Duodenal mucosa (tissue), 2 donors: ENCODE measurements around the gene ARHGAP12.
A peak's percentile ranks its signal among the peaks of the same experiment; 100 is the strongest.
"Not testable (repeated sequence)": the region's sequence is repeated elsewhere in the genome, so short reads cannot be mapped to it uniquely, and the experiment has no call there.

Source experiments
- H3K27ac ChIP-seq: one replicate; pipeline ENCODE4 v1.7.0; 2013; ENCODE audit warnings: low read depth, low read length
- H3K27me3 ChIP-seq, 2 donors: one replicate each; pipeline ENCODE4 v1.7.0; 2013; ENCODE audit warnings: low read length in 2 of 2, control low read depth in 1 of 2; ENCODE audit not compliant: insufficient read depth in 2 of 2, control insufficient read depth in 1 of 2
- H3K36me3 ChIP-seq, 2 donors: one replicate each; pipeline ENCODE4 v1.7.0; 2013; ENCODE audit warnings: low read length in 2 of 2, control low read depth in 1 of 2; ENCODE audit not compliant: insufficient read depth in 2 of 2, control insufficient read depth in 1 of 2
- H3K4me1 ChIP-seq, 2 donors: one replicate each; pipeline ENCODE4 v1.7.0; 2013; ENCODE audit warnings: low read length in 2 of 2, control low read depth in 1 of 2; ENCODE audit not compliant: insufficient read depth in 2 of 2, control insufficient read depth in 1 of 2
- H3K4me3 ChIP-seq, 2 donors: one replicate each; pipeline ENCODE4 v1.7.0; 2013; ENCODE audit warnings: low read length in 2 of 2, low read depth in 1 of 2
- H3K9ac ChIP-seq, 2 donors: one replicate each; pipeline ENCODE4 v1.7.0; 2013; ENCODE audit warnings: low read length in 2 of 2, low read depth in 1 of 2
- H3K9me3 ChIP-seq, 2 donors: one replicate each; pipeline ENCODE4 v1.7.0; 2013; ENCODE audit warnings: low read length in 2 of 2, control low read depth in 1 of 2; ENCODE audit not compliant: control insufficient read depth in 1 of 2

ARHGAP12 gene

GRCh38 chr10:31928549-31929260 lies at the start of gene ARHGAP12:
Gene ARHGAP12 (minus strand): TSS chr10:31928831. CDS start chr10:31908855, 19,976 bp downstream.
- Histone ChIP-seq H3K4me1 (peaks cover 12 to 27% of the 10 kb centered on the region in 2 donors), H3K4me3 (peak within 1 kb of the TSS; percentile 84 to 89), H3K9me3 (no peaks in the 10 kb centered on the region), H3K27me3 (no peaks in the 10 kb centered on the region), H3K36me3 (no peaks in the 10 kb centered on the region), H3K9ac (peak within 1 kb of the TSS; percentile 91 to 94), H3K27ac (peak within 1 kb of the TSS; percentile 96)

GRCh38 chr10:31978156-31978483 lies 49.5 kb upstream of the ARHGAP12 start:
- Histone ChIP-seq H3K36me3 (no peaks in the 10 kb centered on the region), H3K9me3 (no peaks in the 10 kb centered on the region), H3K4me3 (no peak overlapping the region), H3K27ac (no peak overlapping the region), H3K4me1 (no peaks in the 10 kb centered on the region), H3K9ac (no peak overlapping the region), H3K27me3 (no peaks in the 10 kb centered on the region)

DNA sequence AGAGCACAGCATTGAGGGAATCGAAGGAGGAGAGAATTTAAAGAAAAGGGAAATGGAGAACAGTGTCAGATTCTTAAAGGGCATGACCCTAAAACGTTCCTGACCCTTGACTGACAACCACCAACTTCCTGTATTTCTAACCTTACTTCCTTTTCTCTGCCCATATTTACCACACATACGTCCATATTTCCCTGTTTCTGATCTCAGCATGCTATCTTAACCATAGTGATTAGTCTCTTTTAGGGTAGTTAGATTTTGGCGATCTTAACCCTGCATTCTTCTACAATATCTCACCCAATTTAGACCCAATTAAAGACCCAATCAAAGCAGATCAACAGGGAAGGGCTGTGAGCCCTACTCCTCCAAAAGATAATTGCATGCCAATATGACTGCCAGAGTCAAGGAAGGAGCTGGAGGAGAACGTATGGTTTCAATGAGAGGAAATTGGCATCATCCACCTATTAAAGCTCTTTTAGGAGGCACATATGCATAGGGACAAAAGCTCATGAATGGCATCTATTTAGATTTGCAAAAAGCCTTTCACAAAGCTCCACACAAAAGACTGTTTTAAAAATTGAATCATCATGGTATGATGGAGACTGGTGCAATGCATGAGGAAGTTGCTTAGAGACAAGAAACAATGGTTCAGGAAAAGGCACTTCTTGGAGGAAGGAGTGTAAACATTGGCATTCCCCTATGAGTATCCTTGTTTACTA lies 49.0 kb upstream of the ARHGAP12 start:
- H3K36me3 ChIP-seq, result no peaks in the 10 kb centered on the region
- no peaks in the 10 kb centered on the region for H3K9me3 ChIP-seq
- no peak overlapping the region for H3K4me3 ChIP-seq
- H3K4me1 ChIP-seq, result no peaks in the 10 kb centered on the region
- H3K9ac ChIP-seq, result no peak overlapping the region
- H3K27ac ChIP-seq, result no peak overlapping the region
- H3K27me3 ChIP-seq, result no peaks in the 10 kb centered on the region

DNA sequence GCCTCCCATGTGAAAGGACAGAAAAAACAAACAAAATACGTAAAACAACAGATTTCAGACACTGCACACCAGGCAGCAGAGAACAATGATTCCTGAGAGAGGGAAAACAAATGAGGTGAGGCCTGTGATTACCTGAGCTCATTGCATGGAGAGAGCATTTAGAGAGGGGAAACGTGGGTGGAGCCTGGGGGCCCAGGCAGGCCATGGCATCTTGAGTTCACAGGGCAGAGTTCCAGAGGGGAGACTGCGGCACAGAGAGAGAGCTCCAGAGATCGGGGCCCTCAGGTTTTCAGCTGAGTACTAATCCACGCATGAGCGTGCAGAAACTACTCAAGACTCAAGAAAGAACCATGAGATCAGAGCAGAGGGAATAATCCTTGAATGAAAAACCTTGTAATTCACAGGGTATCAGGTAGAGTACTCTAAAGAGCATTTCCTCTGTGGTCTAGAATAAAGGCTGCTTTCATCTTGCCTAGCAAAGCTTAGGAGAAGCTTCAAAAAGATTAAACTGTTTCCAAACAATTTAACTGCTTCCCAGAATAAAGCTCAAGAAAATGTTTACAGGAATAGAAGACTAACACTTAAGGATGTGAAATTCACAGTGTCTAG lies 46.6 kb upstream of the ARHGAP12 start:
- Histone ChIP-seq H3K4me1 (no peaks in the 10 kb centered on the region), H3K27me3 (no peaks in the 10 kb centered on the region), H3K36me3 (no peaks in the 10 kb centered on the region), H3K9me3 (no peaks in the 10 kb centered on the region), H3K4me3 (no peak overlapping the region), H3K9ac (no peak overlapping the region), H3K27ac (no peak overlapping the region)

DNA sequence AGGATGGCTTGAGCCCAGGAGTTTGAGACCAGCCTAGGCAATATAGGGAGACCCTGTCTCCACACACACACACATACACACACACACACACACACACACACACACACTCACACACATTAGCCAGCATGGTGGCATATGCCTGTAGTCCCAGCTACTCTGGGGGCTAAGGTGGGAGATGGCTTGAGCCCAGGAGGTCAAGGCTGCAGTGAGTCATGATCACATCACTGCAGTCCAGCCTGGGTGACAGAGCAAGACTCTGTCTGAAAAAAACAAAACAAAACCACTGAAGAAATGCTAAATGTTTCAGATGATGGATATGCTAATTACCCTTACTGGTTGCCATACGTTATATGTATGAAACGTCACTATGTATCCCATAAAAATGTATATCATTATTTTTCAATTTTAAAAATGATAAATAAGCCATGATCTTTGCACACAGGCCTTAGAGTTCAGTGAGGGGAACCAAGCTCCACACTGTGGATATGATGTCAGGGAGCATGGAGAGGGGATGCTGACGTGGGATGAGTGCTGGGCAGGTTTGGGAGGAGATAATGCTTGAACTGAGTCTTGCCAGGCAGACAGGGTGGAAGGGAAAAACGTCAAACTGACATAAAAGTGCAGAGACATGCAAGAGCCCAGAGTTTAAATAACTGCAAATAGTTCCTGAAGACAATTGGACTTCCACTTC lies 45.9 kb upstream of the ARHGAP12 start:
- Histone ChIP-seq H3K9ac (no peak overlapping the region), H3K9me3 (no peaks in the 10 kb centered on the region), H3K4me1 (no peaks in the 10 kb centered on the region), H3K27me3 (no peaks in the 10 kb centered on the region), H3K36me3 (no peaks in the 10 kb centered on the region), H3K27ac (no peak overlapping the region), H3K4me3 (no peak overlapping the region)

DNA sequence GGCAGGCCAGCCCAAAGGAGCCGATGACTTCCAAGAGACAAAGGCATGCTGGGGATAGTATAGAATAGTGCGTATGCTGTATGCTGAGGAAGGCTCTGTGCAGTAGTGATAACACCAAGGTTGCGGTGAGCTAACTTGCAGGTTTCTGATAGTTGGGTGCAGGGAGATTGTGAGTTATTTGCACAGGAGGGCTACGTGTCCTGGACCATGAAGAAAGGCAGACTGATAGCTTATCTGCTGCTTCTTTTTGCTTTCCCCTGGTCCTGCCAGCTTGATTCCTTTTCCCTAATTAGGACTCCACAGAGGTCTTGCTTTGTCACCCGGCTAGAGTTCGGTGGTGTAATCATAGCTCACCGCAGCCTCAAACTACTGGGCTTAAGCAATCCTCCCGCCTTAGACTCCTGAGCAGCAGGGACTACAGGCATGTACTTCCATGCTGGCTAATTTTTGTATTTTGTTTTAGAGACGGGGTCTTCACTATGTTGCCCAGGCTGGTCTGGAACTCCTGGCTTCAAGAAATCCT lies 43.9 kb upstream of the ARHGAP12 start:
- H3K4me1 ChIP-seq, result no peaks in the 10 kb centered on the region
- H3K27me3 ChIP-seq, result no peaks in the 10 kb centered on the region
- H3K36me3 ChIP-seq, result no peaks in the 10 kb centered on the region
- no peaks in the 10 kb centered on the region for H3K9me3 ChIP-seq
- no peak overlapping the region for H3K4me3 ChIP-seq
- no peak overlapping the region for H3K9ac ChIP-seq
- no peak overlapping the region for H3K27ac ChIP-seq

- not testable (repeated sequence) for H3K27ac ChIP-seq, H3K4me1 ChIP-seq, H3K9me3 ChIP-seq, H3K27me3 ChIP-seq, H3K9ac ChIP-seq, H3K36me3 ChIP-seq, H3K4me3 ChIP-seq
These were observed 41.2 kb upstream of the ARHGAP12 start for GRCh38 chr10:31969847-31970246.

GRCh38 chr10:31963589-31963980 lies 35.0 kb upstream of the ARHGAP12 start:
- H3K36me3 ChIP-seq, result no peaks in the 10 kb centered on the region
- no peak overlapping the region for H3K27ac ChIP-seq
- no peaks in the 10 kb centered on the region for H3K9me3 ChIP-seq
- H3K4me1 ChIP-seq, result peaks cover 7 to 13% of the 10 kb centered on the region in 2 donors
- no peak overlapping the region for H3K4me3 ChIP-seq
- H3K9ac ChIP-seq, result no peak overlapping the region
- no peaks in the 10 kb centered on the region for H3K27me3 ChIP-seq

DNA sequence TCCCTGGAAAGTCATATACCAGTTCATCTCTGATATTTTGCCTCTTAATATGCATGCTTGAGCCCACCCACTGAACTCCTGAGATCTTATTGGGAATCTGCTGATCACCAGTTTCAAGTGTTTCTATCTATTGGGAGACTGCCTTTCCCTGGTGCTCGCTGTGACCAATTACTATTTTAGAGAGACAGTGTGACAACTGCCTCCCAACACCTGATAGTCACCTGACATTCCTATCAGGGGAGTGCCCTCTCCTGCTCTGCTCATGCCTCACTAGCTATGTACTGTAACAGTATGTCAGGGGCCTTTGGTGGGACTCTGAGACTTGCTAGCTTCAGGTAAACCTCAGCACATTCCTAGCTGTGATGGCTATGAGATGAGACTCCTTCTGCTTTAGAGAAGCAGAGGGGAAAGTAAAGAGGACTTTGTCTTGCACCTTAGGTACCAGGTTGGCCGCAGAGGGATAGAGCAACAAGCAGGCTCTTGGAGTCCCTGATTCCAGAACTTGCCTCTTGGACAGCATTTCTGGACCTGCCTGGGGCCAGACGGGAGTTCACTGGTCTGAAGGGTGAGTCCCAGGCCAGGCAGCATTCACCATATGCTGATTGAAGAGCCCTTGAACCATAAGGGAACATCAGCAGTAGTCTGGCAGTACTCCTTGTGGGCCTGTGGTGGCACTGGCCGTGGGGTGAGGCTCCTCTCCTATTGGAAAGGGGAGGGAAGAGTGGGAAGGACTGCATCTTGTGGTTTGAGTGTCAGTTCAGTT lies 34.4 kb upstream of the ARHGAP12 start:
- Histone ChIP-seq H3K27ac (no peak overlapping the region), H3K9ac (no peak overlapping the region), H3K9me3 (no peaks in the 10 kb centered on the region), H3K4me1 (peaks cover 7 to 13% of the 10 kb centered on the region in 2 donors), H3K27me3 (no peaks in the 10 kb centered on the region), H3K36me3 (no peaks in the 10 kb centered on the region), H3K4me3 (no peak overlapping the region)
